CMK (cell line): ENCODE data around the gene INF2.
A peak's percentile ranks its signal among the peaks of the same experiment; 100 is the strongest.
"Not testable (repeated sequence)": the region's sequence is repeated elsewhere in the genome, so short reads cannot be mapped to it uniquely, and the experiment has no call there.

Experiments used
- DNase-seq: peaks from one replicate; pipeline ENCODE4 v3.0.0-alpha.2; 2010; ENCODE audit warnings: low read depth

Gene INF2

GRCh38 chr14:104689109-104689880 lies at the start of gene INF2:
TSS of gene INF2 (plus strand) at chr14:104689618. CDS start at chr14:104701366, 11,748 bp downstream.
- no peak for DNase-seq

GRCh38 chr14:104639885-104640548 lies 49.4 kb upstream of the INF2 start:
- DNase-seq, result peak; percentile 26

- no peak for DNase-seq
These were observed 48.7 kb upstream of the INF2 start for GRCh38 chr14:104640681-104641080.

DNA sequence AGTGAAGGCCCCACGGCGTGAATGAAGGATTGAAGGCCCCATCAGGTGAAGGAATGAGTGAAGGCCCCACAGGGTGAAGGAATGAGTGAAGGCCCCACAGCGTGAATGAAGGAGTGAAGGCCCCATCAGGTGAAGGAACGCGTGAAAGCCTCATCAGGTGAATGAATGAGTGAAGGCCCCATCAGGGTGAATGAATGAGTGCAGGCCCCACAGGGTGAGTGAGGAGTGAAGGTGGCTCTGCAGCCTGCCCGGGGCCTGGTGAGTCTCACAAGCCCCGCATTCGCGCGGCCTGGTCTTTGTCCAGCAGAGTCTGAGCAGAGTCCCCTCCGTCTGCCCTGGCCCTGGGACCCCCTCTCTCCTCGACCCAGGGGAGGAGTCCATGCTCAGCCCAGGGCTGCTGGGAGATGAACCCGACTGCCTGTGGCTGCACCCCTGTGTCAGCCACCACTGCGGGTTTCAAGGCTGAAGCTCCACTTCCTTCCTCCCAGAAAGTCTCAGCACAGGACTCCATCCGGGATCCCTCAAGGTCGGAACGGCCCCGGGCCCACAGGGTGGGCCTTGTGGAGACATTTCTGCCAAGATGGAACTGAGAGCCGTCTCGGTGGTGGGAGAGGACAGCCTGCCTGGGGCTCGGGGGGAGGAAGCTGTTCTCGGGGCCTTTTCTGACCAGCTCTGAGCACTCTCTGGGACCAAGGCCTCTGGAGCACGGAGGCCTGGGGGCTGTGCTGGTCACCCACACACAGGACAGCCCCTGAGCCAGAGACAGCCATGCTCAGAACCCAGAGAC lies 47.5 kb upstream of the INF2 start:
- DNase-seq, result no peak

- no peak for DNase-seq
These were observed 46.9 kb upstream of the INF2 start for GRCh38 chr14:104642540-104642868.

GRCh38 chr14:104643306-104643705 lies 46.1 kb upstream of the INF2 start:
- DNase-seq, result no peak

GRCh38 chr14:104644091-104644635 lies 45.3 kb upstream of the INF2 start:
- no peak for DNase-seq

GRCh38 chr14:104644656-104645378 lies 44.6 kb upstream of the INF2 start:
- DNase-seq, result no peak

DNA sequence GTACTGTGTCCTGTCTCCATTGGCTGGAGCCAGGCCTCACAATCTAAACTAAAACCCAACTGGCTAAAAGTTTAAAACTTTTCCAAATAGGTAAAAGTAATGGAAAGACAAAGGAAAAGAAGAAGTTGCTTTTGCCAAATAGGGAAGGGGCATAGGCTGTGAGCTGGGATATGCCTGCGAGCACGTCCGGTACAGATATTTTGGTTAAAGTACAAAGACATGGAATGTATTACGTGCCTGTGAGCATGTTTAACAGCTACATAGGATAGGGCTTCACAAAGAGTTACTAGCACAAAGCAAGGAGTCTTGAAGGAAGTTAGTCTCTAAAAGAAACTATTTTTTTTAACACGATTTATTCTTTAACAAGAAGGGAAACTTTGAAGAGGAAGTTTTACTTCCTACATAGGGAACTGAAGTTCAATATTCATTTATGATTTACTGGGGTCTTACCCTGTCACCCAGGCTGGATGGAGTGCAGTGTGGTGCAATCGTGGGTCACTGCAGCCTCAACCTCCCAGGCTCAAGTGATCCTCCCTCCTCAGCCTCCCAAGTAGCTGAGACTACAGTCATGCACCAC lies 41.9 kb upstream of the INF2 start:
- no peak for DNase-seq

- DNase-seq, result peak; percentile 51
These were observed 39.1 kb upstream of the INF2 start for GRCh38 chr14:104650057-104650980.

DNA sequence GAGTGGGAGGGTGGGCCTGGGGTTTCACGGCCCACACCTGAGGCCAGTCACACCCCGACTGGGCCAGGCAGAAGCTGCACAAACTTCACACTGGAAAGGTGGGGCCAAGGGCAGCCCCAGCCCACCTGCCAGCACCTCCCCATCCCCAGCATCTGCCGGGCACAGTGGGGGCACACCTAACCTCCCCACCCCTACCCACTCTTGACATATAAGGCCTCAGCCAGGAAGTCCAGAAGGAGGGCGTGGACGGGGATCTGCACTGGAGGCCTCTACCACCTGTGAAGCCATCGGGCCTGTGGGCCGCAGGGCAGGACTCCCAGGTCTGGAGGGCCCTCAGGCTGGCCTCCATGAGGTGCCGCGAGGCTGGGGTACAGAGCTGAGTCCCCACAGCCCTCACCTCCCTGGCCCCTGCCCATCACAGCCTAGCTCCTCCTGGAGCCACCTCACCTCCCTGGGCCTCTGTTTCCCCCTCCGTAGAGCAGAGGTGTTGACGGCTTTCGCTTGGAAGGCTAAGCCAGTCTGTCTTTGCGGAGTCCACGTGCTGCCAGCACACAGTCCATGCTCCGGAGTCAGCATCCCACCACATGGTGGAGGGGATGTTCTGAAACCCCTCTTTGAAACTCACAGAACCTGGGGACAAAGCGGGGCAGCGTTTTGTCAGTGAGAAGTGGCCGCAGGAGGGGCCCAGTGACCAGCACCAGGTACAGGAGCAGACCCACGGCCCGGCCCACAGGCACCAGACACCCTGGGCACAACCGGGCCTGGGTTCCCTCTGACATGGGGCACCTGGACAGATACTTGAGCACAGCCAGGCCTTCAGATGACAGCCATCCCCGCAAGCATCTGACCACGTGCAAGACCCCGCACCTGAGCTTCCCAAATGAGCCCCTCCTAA lies 38.2 kb upstream of the INF2 start:
- DNase-seq, result no peak

- DNase-seq, result no peak
These were observed 37.5 kb upstream of the INF2 start for GRCh38 chr14:104651876-104652260.

GRCh38 chr14:104652386-104652785 lies 37.0 kb upstream of the INF2 start:
- DNase-seq, result no peak

DNA sequence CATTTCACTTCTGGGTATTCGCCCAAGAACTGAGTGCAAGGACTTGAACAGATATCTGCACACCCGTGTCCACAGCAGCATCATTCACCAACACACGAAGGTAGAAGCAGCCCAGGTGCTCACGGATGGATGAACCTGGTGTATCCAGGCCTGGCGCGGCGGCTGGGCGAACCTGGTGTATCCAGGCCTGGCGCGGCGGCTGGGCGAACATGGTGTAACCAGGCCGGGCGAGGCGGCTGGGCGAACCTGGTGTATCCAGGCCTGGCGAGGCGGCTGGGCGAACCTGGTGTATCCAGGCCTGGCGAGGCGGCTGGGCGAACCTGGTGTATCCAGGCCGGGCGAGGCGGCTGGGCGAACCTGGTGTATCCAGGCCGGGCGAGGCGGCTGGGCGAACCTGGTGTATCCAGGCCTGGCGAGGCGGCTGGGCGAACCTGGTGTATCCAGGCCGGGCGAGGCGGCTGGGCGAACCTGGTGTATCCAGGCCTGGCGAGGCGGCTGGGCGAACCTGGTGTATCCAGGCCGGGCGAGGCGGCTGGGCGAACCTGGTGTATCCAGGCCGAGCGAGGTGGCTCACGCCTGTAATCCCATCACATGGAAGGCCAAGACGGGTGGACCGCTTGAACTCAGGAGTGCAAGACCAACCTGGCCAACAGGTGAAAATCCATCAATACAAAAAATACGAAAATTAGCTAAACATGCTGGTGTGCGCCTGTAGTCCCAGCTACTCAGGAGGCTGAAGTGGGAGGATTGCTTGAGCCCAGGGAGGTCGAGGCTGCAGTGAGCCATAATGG lies 36.1 kb upstream of the INF2 start:
- not testable (repeated sequence) for DNase-seq

DNA sequence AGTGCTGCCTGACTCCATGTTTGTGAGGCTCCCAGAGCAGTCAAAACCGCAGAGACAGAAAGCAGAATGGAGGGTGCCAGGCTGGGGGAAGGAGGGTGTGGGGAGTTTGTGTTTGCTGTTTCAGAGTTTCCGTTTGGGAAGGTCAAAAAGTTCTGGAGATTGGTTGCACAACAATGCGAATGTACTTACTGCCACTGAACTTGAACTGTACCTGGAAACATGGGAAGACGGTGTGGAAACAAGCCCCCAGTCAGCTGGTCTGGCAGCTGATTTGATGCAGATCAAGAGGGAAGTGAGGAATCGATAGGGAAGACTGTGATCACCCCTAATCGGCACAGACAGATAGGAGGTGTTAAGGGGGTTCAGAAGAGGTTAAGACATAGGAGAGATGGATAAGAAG lies 35.3 kb upstream of the INF2 start:
- DNase-seq, result no peak

GRCh38 chr14:104655128-104655848 lies 34.1 kb upstream of the INF2 start:
- no peak for DNase-seq

GRCh38 chr14:104656014-104656714 lies 33.3 kb upstream of the INF2 start:
- no peak for DNase-seq
